GM12878 (cell line): ENCODE results near the gene LIMK1. TPM values are rescaled to one million over a fixed set of nuclear protein-coding genes. Genes with fewer than 3 reads are reported as not detected.

Source experiments
- ATAC-seq: fragments of 200-7000 bp; cut with Tn5 transposase; 3 replicates; pipeline ENCODE4 v1.9.1; 2020; ENCODE audit warnings: mild to moderate bottlenecking, moderate library complexity
- BruUV-seq: library from RNA; stranded (reverse); fragments of 400-500 nt; replicated peaks from 2 replicates; lab custom pipeline; 2021; lab: Mats Ljungman, UMichigan
- CTCF ChIA-PET: fragments of 300-600 bp; sonication (Branson Sonifier 250); formaldehyde crosslinking; extraction: SDS; loops from one replicate; lab custom pipeline; 2021; ENCODE audit warnings: inconsistent platforms; lab: Yijun Ruan, JAX
- POLR2A ChIA-PET: fragments of 350-600 bp; formaldehyde crosslinking; extraction: SDS; loops from one replicate; lab custom pipeline; 2021; ENCODE audit warnings: inconsistent platforms; lab: Charles Lee
- RAD21 ChIA-PET: fragments of 300-600 bp; sonication (Branson Sonifier 250); formaldehyde crosslinking; loops from one replicate; lab custom pipeline; 2023; ENCODE audit warnings: antibody characterized with exemption; ENCODE audit not compliant: unreplicated experiment; lab: Charles Lee
- SMC1A ChIA-PET: fragments of 300-600 bp; sonication (Branson Sonifier 250); formaldehyde crosslinking; loops from one replicate; lab custom pipeline; 2023; ENCODE audit not compliant: unreplicated experiment, uncharacterized antibody; lab: Charles Lee
- DNase-seq: peaks from one replicate; pipeline ENCODE4 v3.0.0-alpha.2; 2011; ENCODE audit warnings: low read depth, low spot score
- FAIRE-seq: peaks from 3 replicates; lab custom pipeline; 2011; peaks lifted over from hg19 to GRCh38; lab: Jason Lieb, UNC
- H2AFZ ChIP-seq: 2 replicates; pipeline ENCODE4 v1.6.0; 2011; ENCODE audit warnings: low read depth, low read length, control low read depth; ENCODE audit not compliant: control insufficient read depth
- H3K27ac ChIP-seq: 2 replicates; pipeline ENCODE4 v1.5.1; 2011; ENCODE audit warnings: control low read depth; ENCODE audit not compliant: control insufficient read depth, insufficient read depth
- H3K27me3 ChIP-seq, 2 experiments: replicated peaks in 1 of 2; 2 replicates each; pipeline versions ENCODE4 v1.6.0 to v1.6.1; 2011; ENCODE audit warnings: low read length in 1 of 2; ENCODE audit not compliant: control insufficient read depth in 2 of 2, insufficient read depth in 2 of 2
- H3K36me3 ChIP-seq, 2 experiments: 2 replicates each; pipeline ENCODE4 v1.5.1; 2011; ENCODE audit warnings: low read length in 1 of 2; ENCODE audit not compliant: control insufficient read depth in 2 of 2, insufficient read depth in 2 of 2
- H3K4me1 ChIP-seq: 2 replicates; pipeline ENCODE4 v1.6.1; 2011; ENCODE audit warnings: mild to moderate bottlenecking, low read length, moderate library complexity, mixed read lengths; ENCODE audit not compliant: control insufficient read depth, insufficient read depth
- H3K4me2 ChIP-seq: 2 replicates; pipeline ENCODE4 v1.6.0; 2011; ENCODE audit warnings: control low read depth; ENCODE audit not compliant: control insufficient read depth, insufficient read depth
- H3K4me3 ChIP-seq: fragments of 200-600 bp; sonication (generic); 2 replicates; pipeline ENCODE4 v1.5.1; 2016
- H3K79me2 ChIP-seq: 2 replicates; pipeline ENCODE4 v1.6.0; 2011; ENCODE audit warnings: low read length; ENCODE audit not compliant: control insufficient read depth, insufficient read depth
- H3K9ac ChIP-seq: 2 replicates; pipeline ENCODE4 v1.8.0; 2011; ENCODE audit warnings: low read length, control low read depth, mixed read lengths; ENCODE audit not compliant: control insufficient read depth, insufficient read depth
- H3K9me3 ChIP-seq: replicated peaks from 3 replicates; pipeline ENCODE4 v1.5.1; 2011; ENCODE audit warnings: mild to moderate bottlenecking, low read length; ENCODE audit not compliant: control insufficient read depth, insufficient read depth
- H4K20me1 ChIP-seq: 2 replicates; pipeline ENCODE4 v1.6.0; 2011; ENCODE audit not compliant: control insufficient read depth, insufficient read depth
- BHLHE40 ChIP-seq, 2 experiments: fragments of 450-650 bp in 1 of 2; IDR thresholded peaks; 2 replicates each; pipeline ENCODE4 v1.6.1; 2011 to 2017; ENCODE audit warnings: low read depth in 2 of 2, borderline replicate concordance in 1 of 2, improper control_type of control experiment in 1 of 2, low read length in 1 of 2, mild to moderate bottlenecking in 1 of 2
- KLF5 ChIP-seq: fragments of 450-650 bp; IDR thresholded peaks from 2 replicates; pipeline ENCODE4 v1.6.1; 2014; ENCODE audit warnings: mild to moderate bottlenecking; ENCODE audit not compliant: partially characterized antibody
- NFIC ChIP-seq: IDR thresholded peaks from 2 replicates; pipeline ENCODE4 v1.6.1; 2012; ENCODE audit warnings: low read depth, mild to moderate bottlenecking, inconsistent platforms, low read length, moderate library complexity
- NFXL1 ChIP-seq: fragments of 450-650 bp; IDR thresholded peaks from 2 replicates; pipeline ENCODE4 v1.6.1; 2017; ENCODE audit warnings: antibody characterized with exemption, mild to moderate bottlenecking, borderline replicate concordance
- NFYB ChIP-seq: IDR thresholded peaks from 2 replicates; pipeline ENCODE4 v1.6.1; 2011; ENCODE audit warnings: low read depth, mild to moderate bottlenecking, low read length, improper control_type of control experiment, moderate library complexity; ENCODE audit not compliant: insufficient read depth
- PBX3 ChIP-seq: IDR thresholded peaks from 2 replicates; pipeline ENCODE4 v1.6.1; 2011; ENCODE audit warnings: mild to moderate bottlenecking, low read depth, low read length, moderate library complexity; ENCODE audit not compliant: insufficient replicate concordance
- SPI1 ChIP-seq: IDR thresholded peaks from 2 replicates; pipeline ENCODE4 v1.6.1; 2011; ENCODE audit warnings: low read depth, mild to moderate bottlenecking, low read length, moderate library complexity, borderline replicate concordance; ENCODE audit not compliant: insufficient read depth
- ZNF384 ChIP-seq: IDR thresholded peaks from 2 replicates; pipeline ENCODE4 v1.6.1; 2012; ENCODE audit warnings: low read depth, mild to moderate bottlenecking, low read length, improper control_type of control experiment, borderline replicate concordance
- WGBS: methylation state at CpG from one replicate; pipeline ENCODE4 v1.1.6; 2016; ENCODE audit warnings: low lambda C conversion rate; ENCODE audit not compliant: insufficient replicate concordance, insufficient coverage; ENCODE audit errors: missing lambda C conversion rate; 5-methylcytosine and 5-hydroxymethylcytosine counted together
- in situ Hi-C: fragments of 300-500 bp; cut with MboI; formaldehyde crosslinking; loops from 9 replicates; pipeline ENCODE4 v1.14.3; 2018; ENCODE audit warnings: mixed read lengths
- intact Hi-C: fragments of 100-400 bp; cut with micrococcal nuclease; formaldehyde crosslinking; loops from one replicate; pipeline ENCODE4 v1.14.2; 2022; ENCODE audit not compliant: unreplicated experiment
- polyA plus RNA-seq, 11 experiments: library from polyadenylated mRNA; depleted of rRNA in 4 of 11; unstranded in 6 of 11; stranded (reverse) in 5 of 11; fragments of >200 nt; fragmentation: Nextera tagmentation in 4 of 11; fragmentation: Illumina TruSeq in 1 of 11; extraction: Ambion mirVana in 4 of 11; extraction: Trizol in 1 of 11; gene quantifications; 1 replicate in 1 of 11; 2 replicates in 10 of 11; pipeline versions ENCODE4 v1.2.1 to v1.2.3, GENCODE V29; 2011 to 2016; ENCODE audit warnings: inconsistent platforms in 2 of 11, missing spikeins in 2 of 11, low read depth in 1 of 11
- total RNA-seq, 4 experiments: library from RNA; depleted of rRNA in 3 of 4; stranded (reverse); fragments of >200 nt in 3 of 4; fragmentation: Illumina TruSeq in 1 of 4; extraction: Trizol in 1 of 4; gene quantifications; 2 replicates each; pipeline versions ENCODE4 v1.2.1 to v1.2.3, GENCODE V29; 2013 to 2021
- TF ChIP-seq, protein P1 (sequence below): IDR thresholded peaks from 2 replicates; pipeline ENCODE4 v1.6.1; 2012; ENCODE audit warnings: low read depth, low read length, improper control_type of control experiment
- TF ChIP-seq, protein P2 (sequence below): fragments of 450-650 bp; IDR thresholded peaks from 2 replicates; pipeline ENCODE4 v1.6.1; 2014; ENCODE audit warnings: mild to moderate bottlenecking
- TF ChIP-seq, protein P3 (sequence below): fragments of 450-650 bp; IDR thresholded peaks from 2 replicates; pipeline ENCODE4 v1.6.1; 2017; ENCODE audit warnings: mild to moderate bottlenecking, moderate library complexity

Gene LIMK1
- total and polyA plus RNA-seq, 10 of the 15 experiments (the other 5 are each of a cell fraction or from before 2014, with no cell fraction given) = 0.71 to 59.4 (median 28.8) TPM

GRCh38 chr7:74105992-74106391 lies 22.4 kb downstream of the LIMK1 start:
- POLR2A ChIA-PET = no interaction called here
- intact Hi-C loops = no loop called here
- no TSS peak for BruUV-seq

More at GRCh38 chr7:74105992-74106391, 22.4 kb downstream of the LIMK1 start:
- Histone ChIP-seq H4K20me1 (no peaks in the 10 kb centered on the region), H3K4me1 (peaks cover 10% of the 10 kb centered on the region), H3K9me3 (no peaks in the 10 kb centered on the region), H3K9ac (no peak overlapping the region), H3K27me3 (no peaks in the 10 kb centered on the region), H3K79me2 (no peaks in the 10 kb centered on the region; the same call in 1 of the 2 replicates), H3K36me3 (peaks cover 20 to 26% of the 10 kb centered on the region in 2 experiments), H2AFZ (no peak overlapping the region), H3K27ac (no peak overlapping the region), H3K4me3 (no peak overlapping the region), H3K4me2 (no peak overlapping the region)
- no peak for ATAC-seq
- RAD21 ChIA-PET = no interaction called here
- CTCF ChIA-PET = interaction anchor here (1.1 kb wide), 1 partner anchor 100 kb away, joined by 4 read pairs; no protein-coding TSS in a partner anchor
- 97% methylated on average over 11 of the region's 11 CpGs for WGBS
- SMC1A ChIA-PET = no interaction called here
- no peak for DNase-seq
- in situ Hi-C loops = no loop called here
- no peak for FAIRE-seq
- no peak for TF ChIP-seq NFIC
- no peak for TF ChIP-seq PBX3
- TF ChIP-seq, protein P1, sequence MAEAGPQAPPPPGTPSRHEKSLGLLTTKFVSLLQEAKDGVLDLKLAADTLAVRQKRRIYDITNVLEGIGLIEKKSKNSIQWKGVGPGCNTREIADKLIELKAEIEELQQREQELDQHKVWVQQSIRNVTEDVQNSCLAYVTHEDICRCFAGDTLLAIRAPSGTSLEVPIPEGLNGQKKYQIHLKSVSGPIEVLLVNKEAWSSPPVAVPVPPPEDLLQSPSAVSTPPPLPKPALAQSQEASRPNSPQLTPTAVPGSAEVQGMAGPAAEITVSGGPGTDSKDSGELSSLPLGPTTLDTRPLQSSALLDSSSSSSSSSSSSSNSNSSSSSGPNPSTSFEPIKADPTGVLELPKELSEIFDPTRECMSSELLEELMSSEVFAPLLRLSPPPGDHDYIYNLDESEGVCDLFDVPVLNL = no peak
- TF ChIP-seq, protein P2, sequence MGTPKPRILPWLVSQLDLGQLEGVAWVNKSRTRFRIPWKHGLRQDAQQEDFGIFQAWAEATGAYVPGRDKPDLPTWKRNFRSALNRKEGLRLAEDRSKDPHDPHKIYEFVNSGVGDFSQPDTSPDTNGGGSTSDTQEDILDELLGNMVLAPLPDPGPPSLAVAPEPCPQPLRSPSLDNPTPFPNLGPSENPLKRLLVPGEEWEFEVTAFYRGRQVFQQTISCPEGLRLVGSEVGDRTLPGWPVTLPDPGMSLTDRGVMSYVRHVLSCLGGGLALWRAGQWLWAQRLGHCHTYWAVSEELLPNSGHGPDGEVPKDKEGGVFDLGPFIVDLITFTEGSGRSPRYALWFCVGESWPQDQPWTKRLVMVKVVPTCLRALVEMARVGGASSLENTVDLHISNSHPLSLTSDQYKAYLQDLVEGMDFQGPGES = no peak
- no peak for TF ChIP-seq NFXL1
- no peak for TF ChIP-seq SPI1
- no peak for TF ChIP-seq BHLHE40 (IDR thresholded peaks at IDR 0.05; ENCODE audit: borderline replicate concordance in 1 of 2, low read depth in 2 of 2, low read length in 1 of 2)
- TF ChIP-seq ZNF384 = no peak
- TF ChIP-seq, protein P3, sequence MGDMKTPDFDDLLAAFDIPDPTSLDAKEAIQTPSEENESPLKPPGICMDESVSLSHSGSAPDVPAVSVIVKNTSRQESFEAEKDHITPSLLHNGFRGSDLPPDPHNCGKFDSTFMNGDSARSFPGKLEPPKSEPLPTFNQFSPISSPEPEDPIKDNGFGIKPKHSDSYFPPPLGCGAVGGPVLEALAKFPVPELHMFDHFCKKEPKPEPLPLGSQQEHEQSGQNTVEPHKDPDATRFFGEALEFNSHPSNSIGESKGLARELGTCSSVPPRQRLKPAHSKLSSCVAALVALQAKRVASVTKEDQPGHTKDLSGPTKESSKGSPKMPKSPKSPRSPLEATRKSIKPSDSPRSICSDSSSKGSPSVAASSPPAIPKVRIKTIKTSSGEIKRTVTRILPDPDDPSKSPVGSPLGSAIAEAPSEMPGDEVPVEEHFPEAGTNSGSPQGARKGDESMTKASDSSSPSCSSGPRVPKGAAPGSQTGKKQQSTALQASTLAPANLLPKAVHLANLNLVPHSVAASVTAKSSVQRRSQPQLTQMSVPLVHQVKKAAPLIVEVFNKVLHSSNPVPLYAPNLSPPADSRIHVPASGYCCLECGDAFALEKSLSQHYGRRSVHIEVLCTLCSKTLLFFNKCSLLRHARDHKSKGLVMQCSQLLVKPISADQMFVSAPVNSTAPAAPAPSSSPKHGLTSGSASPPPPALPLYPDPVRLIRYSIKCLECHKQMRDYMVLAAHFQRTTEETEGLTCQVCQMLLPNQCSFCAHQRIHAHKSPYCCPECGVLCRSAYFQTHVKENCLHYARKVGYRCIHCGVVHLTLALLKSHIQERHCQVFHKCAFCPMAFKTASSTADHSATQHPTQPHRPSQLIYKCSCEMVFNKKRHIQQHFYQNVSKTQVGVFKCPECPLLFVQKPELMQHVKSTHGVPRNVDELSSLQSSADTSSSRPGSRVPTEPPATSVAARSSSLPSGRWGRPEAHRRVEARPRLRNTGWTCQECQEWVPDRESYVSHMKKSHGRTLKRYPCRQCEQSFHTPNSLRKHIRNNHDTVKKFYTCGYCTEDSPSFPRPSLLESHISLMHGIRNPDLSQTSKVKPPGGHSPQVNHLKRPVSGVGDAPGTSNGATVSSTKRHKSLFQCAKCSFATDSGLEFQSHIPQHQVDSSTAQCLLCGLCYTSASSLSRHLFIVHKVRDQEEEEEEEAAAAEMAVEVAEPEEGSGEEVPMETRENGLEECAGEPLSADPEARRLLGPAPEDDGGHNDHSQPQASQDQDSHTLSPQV = no peak
- no peak for TF ChIP-seq KLF5
- TF ChIP-seq NFYB = no peak
